CD4-positive, alpha-beta T cell (primary cell): ENCODE data around the gene LETM1. TPM values are rescaled to one million over a fixed set of nuclear protein-coding genes. Genes with fewer than 3 reads are reported as not detected.

Experiments used
- ATAC-seq: fragments of 200-7000 bp; cut with Tn5 transposase; one replicate; pipeline ENCODE4 v1.10.0; 2022; ENCODE audit warnings: mild to moderate bottlenecking; ENCODE audit not compliant: poor library complexity
- CTCF ChIA-PET: fragments of 350-600 bp; sonication (Branson Sonifier 250); formaldehyde crosslinking; loops from one replicate; lab custom pipeline; 2021; ENCODE audit warnings: antibody characterized with exemption, inconsistent platforms; lab: Charles Lee
- POLR2A ChIA-PET: fragments of 350-600 bp; sonication (Branson Sonifier 250); formaldehyde crosslinking; loops from one replicate; lab custom pipeline; 2021; ENCODE audit warnings: antibody characterized with exemption, inconsistent platforms; lab: Charles Lee
- DNase-seq, 14 experiments: peaks; one replicate each; pipeline ENCODE4 v3.0.0-alpha.2; 2013 to 2020; ENCODE audit warnings: mixed read lengths in 2 of 14
- H3K27ac ChIP-seq, 2 donors: one replicate each; pipeline versions ENCODE4 v1.5.1 to v1.7.0; 2013; ENCODE audit warnings: low read length in 2 of 2, low read depth in 1 of 2, mild to moderate bottlenecking in 1 of 2
- H3K27me3 ChIP-seq, 2 experiments: 1 replicate in 1 of 2; 2 replicates in 1 of 2; pipeline versions ENCODE4 v1.6.1 to v1.7.0; 2013; ENCODE audit warnings: low read length in 2 of 2, control low read depth in 1 of 2, mild to moderate bottlenecking in 1 of 2, moderate library complexity in 1 of 2; ENCODE audit not compliant: insufficient read depth in 2 of 2, control insufficient read depth in 1 of 2
- H3K36me3 ChIP-seq: one replicate; pipeline ENCODE4 v1.6.1; 2013; ENCODE audit warnings: low read length, control low read depth; ENCODE audit not compliant: insufficient read depth
- H3K4me1 ChIP-seq: one replicate; pipeline ENCODE4 v1.6.1; 2013; ENCODE audit warnings: low read length, control low read depth; ENCODE audit not compliant: insufficient read depth
- H3K4me3 ChIP-seq: one replicate; pipeline ENCODE4 v1.5.1; 2013; ENCODE audit warnings: mild to moderate bottlenecking, low read length, moderate library complexity
- H3K9me3 ChIP-seq, 2 experiments: 1 replicate in 1 of 2; 2 replicates in 1 of 2; pipeline versions ENCODE4 v1.6.1 to v1.7.0; 2013; ENCODE audit warnings: low read length in 2 of 2, mild to moderate bottlenecking in 2 of 2, control low read depth in 1 of 2, moderate library complexity in 1 of 2; ENCODE audit not compliant: control insufficient read depth in 1 of 2, insufficient read depth in 1 of 2
- H3K27ac Mint-ChIP-seq: one replicate; pipeline ENCODE4 v1.8.0; 2020; ENCODE audit warnings: mixed read lengths
- H3K27me3 Mint-ChIP-seq: one replicate; pipeline ENCODE4 v1.8.0; 2021; ENCODE audit warnings: mixed read lengths
- H3K36me3 Mint-ChIP-seq: one replicate; pipeline ENCODE4 v1.8.0; 2021; ENCODE audit warnings: low read depth, mixed read lengths
- H3K4me1 Mint-ChIP-seq: one replicate; pipeline ENCODE4 v1.8.0; 2021; ENCODE audit warnings: low read depth, mixed read lengths
- H3K4me3 Mint-ChIP-seq: one replicate; pipeline ENCODE4 v1.8.0; 2020; ENCODE audit warnings: mild to moderate bottlenecking, mixed read lengths
- H3K9me3 Mint-ChIP-seq: one replicate; pipeline ENCODE4 v1.8.0; 2020; ENCODE audit warnings: mixed read lengths
- intact Hi-C, 2 experiments: fragments of 100-400 bp; cut with DNase I in 1 of 2; cut with micrococcal nuclease in 1 of 2; formaldehyde crosslinking; loops; one replicate each; pipeline versions ENCODE4 v1.15.1 to v1.9.0; 2023 to 2025; cut with DNase I, micrococcal nuclease
- total RNA-seq, 174 experiments: library from RNA in 2 of 174; stranded (reverse) in 2 of 174; gene quantifications; one replicate each; pipeline ENCODE4 v1.2.3 and lab custom pipeline; 2021 to 2026
- TF ChIP-seq, protein P1 (sequence below): fragments of 200-600 bp; IDR thresholded peaks from one replicate; pipeline ENCODE4 v1.8.0; 2022; ENCODE audit warnings: antibody characterized with exemption, mild to moderate bottlenecking

LETM1 gene
- total RNA-seq, 2 experiments from 2014 or later: 21.2 to 25.2 TPM

GRCh38 chr4:1902243-1902642 is 46.3 kb upstream of the LETM1 start:
- peaks cover 12% of the 10 kb centered on the region for H3K4me1 ChIP-seq
- H3K36me3 ChIP-seq: peaks cover 44% of the 10 kb centered on the region
- H3K9me3 ChIP-seq: no peaks in the 10 kb centered on the region
- ATAC-seq (no peak), DNase-seq (no peak)
- H3K27me3 Mint-ChIP-seq: no peaks in the 10 kb centered on the region
- H3K9me3 Mint-ChIP-seq: no peaks in the 10 kb centered on the region
- H3K27ac ChIP-seq: no peak overlapping the region
- peaks cover 69% of the 10 kb centered on the region for H3K36me3 Mint-ChIP-seq
- H3K4me3 Mint-ChIP-seq: no peak overlapping the region
- TF ChIP-seq, protein P1, sequence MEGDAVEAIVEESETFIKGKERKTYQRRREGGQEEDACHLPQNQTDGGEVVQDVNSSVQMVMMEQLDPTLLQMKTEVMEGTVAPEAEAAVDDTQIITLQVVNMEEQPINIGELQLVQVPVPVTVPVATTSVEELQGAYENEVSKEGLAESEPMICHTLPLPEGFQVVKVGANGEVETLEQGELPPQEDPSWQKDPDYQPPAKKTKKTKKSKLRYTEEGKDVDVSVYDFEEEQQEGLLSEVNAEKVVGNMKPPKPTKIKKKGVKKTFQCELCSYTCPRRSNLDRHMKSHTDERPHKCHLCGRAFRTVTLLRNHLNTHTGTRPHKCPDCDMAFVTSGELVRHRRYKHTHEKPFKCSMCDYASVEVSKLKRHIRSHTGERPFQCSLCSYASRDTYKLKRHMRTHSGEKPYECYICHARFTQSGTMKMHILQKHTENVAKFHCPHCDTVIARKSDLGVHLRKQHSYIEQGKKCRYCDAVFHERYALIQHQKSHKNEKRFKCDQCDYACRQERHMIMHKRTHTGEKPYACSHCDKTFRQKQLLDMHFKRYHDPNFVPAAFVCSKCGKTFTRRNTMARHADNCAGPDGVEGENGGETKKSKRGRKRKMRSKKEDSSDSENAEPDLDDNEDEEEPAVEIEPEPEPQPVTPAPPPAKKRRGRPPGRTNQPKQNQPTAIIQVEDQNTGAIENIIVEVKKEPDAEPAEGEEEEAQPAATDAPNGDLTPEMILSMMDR: no peak
- H3K4me1 Mint-ChIP-seq: peaks cover 10% of the 10 kb centered on the region
- intact Hi-C loops: no loop called here
- CTCF ChIA-PET: no interaction called here
- H3K4me3 ChIP-seq: no peak overlapping the region
- no peaks in the 10 kb centered on the region for H3K27me3 ChIP-seq
- POLR2A ChIA-PET: no interaction called here
- H3K27ac Mint-ChIP-seq: no peak overlapping the region

- Mint-ChIP-seq H3K27me3 (no peaks in the 10 kb centered on the region), H3K4me3 (no peak overlapping the region), H3K9me3 (no peaks in the 10 kb centered on the region), H3K27ac (no peak overlapping the region), H3K36me3 (peaks cover 58% of the 10 kb centered on the region), H3K4me1 (peaks cover 4% of the 10 kb centered on the region)
- Histone ChIP-seq H3K4me3 (no peak overlapping the region), H3K27ac (no peak overlapping the region), H3K9me3 (no peaks in the 10 kb centered on the region), H3K27me3 (no peaks in the 10 kb centered on the region), H3K4me1 (peaks cover 12% of the 10 kb centered on the region), H3K36me3 (peaks cover 44% of the 10 kb centered on the region)
- ATAC-seq: no peak
- TF ChIP-seq, protein P1: no peak
- DNase-seq: no peak
- intact Hi-C loops: no loop called here
- ChIA-PET CTCF (interaction anchor here (1.6 kb wide), 1 partner anchor 13 kb away, joined by 5 read pairs; no protein-coding TSS in a partner anchor), POLR2A (interaction anchor here (0.5 kb wide), 1 partner anchor 104 kb away, joined by 3 read pairs; no protein-coding TSS in a partner anchor)
Measured at GRCh38 chr4:1901127-1901526, 45.2 kb upstream of the LETM1 start.

GRCh38 chr4:1900624-1901023 is 44.7 kb upstream of the LETM1 start:
- POLR2A ChIA-PET: interaction anchor here (0.5 kb wide), 1 partner anchor 104 kb away, joined by 3 read pairs; no protein-coding TSS in a partner anchor
- no peak overlapping the region for H3K4me3 ChIP-seq
- ATAC-seq: no peak
- CTCF ChIA-PET: interaction anchor here (1.1 to 1.6 kb wide), 3 partner anchors 8 to 13 kb away, joined by 3 to 5 read pairs (median 3); no protein-coding TSS in a partner anchor
- intact Hi-C loops: no loop called here
- peaks cover 4% of the 10 kb centered on the region for H3K4me1 Mint-ChIP-seq
- TF ChIP-seq, protein P1: no peak
- peaks cover 11% of the 10 kb centered on the region for H3K4me1 ChIP-seq
- H3K4me3 Mint-ChIP-seq: no peak overlapping the region
- no peaks in the 10 kb centered on the region for H3K27me3 ChIP-seq
- no peak for DNase-seq
- no peaks in the 10 kb centered on the region for H3K27me3 Mint-ChIP-seq
- no peak overlapping the region for H3K27ac ChIP-seq
- peaks cover 43% of the 10 kb centered on the region for H3K36me3 ChIP-seq
- peaks cover 54% of the 10 kb centered on the region for H3K36me3 Mint-ChIP-seq
- H3K9me3 Mint-ChIP-seq: no peaks in the 10 kb centered on the region
- no peaks in the 10 kb centered on the region for H3K9me3 ChIP-seq
- no peak overlapping the region for H3K27ac Mint-ChIP-seq
